Activated CD8-positive, alpha-beta memory T cell treated with anti-CD3 and anti-CD28 coated beads, Interleukin-2, amount 50 U/mL, for 4 hours (primary cell): ENCODE measurements around the gene TANGO2.

Experiments
- DNase-seq: peaks from one replicate; pipeline ENCODE4 v3.0.0-alpha.2; 2020

TANGO2 gene

DNA sequence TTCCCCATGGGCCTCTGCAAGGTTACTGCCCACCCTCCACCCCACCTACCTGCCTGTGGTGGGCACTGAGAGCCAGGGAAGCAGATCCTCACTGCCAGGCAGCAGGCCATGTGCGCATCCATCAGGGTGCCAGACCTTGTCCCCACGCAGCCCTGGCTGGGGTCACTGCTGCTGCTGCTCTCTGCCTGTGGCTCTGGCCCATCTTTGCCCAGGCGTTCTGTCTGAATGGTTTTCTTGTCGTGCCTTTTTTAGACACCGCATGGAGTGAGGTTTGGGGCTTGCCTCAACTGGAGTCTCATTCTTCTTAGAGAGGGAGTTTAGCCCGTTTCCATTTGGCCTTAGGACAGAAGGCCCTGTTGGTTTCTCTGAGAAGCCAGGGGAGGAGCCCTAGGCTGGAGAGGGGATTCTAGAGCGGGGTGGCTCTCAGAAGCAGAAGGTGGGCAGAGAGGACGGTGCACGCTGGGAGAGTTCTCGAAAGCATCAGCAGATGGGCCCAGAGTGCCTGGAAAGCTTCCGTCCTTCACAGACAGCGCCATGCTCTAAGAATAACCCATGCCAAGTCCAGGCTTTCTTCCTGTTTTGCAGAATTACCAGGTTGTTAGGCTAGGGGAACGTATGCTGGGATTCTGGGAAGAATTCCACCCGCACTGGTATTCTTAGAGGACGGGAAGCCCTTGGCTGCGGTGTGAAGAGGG is 8.1 kb downstream of the TANGO2 start:
- DNase-seq, result no peak

DNA sequence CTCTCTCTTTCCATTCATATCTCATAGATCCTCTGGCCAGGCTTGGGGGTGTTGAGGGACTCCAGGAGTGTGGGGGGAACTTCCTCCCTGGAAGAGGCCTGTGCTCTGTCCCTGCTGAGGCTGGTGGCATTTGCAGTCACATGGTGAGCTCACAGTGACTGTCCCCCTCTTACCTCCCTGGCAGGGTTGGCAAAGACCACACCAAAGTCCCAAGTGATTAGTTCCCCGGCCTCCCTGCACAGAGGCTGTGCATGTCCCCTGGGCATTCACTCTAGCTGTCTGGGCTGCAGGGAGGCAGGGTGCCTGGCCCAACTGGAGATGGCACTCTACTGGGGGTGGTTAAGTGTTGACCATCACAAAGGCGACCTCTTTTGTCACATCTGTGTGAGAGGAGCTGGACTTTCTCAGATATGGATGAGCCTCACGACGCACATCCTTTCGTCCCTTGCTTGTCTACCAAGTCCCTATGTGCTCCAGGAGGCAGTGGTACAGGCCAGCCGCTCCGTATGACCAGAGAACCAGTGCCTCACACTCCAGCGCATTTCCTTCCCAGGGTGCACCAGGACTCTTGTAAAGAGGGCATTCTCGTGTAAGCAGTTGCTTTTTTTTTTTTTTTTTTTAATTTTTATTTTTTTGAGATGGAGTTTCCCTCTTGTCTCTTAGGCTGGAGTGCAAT is 8.8 kb downstream of the TANGO2 start:
- DNase-seq, result no peak

DNA sequence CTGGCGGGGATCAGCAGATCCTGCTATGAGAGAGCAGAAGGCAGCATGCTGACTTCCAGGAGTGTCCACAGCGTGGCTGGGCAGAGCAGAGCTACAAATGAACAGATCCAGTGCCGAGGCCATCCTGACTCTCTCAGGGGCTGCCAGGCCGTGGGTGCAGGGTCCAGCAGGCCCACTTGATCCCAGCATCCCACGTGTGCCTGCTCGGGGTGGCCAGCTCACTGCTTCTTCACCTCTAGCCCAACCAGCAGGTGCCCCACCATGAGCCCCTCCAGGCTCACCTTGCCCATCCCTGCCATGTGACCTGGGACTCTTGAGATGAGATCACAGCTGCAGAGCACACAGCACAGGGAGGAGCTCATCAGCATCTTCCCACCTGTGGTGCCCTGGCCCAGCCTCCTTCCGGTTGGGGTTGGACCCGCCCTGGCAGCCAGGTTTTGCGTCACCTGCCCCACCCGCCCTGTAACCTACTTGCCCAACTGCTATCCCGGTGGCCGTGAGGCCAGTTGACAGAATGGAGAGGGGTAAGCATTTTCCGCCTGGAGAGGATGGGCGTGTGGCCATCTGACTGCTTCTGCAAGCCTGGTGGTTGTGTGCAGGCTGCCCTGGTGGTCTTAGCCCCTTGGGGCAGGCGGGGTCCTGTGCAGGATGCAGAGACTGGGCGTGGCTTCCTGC is 11.0 kb downstream of the TANGO2 start:
- no peak for DNase-seq

DNA sequence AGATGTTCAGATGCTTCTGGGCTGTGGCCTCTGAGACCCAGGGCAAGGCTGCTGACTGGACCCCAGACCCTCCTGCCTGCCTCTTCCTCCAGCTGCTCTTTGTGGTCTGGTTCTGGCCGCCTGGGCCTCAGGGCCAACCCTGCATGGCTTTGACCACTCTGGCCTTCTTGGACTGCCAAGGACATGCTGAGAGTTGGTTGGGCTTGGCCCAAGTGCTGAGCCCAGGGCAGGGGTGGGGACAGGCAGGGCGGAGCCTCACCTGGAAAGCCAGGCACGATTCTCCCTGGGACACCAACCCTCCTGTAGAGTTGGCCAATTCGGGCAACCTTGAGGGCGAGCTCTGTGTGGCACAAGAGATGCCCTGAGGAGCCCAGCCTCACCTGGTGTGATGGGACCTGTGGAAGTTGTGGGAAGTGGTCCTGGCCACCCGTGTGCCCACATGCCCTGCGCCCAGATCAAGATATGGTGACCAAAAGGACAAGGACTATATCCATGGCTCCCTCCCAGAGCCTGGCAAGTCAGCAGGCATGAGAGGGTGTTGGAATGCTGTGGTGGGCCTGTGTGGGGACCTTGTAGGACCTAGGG is 11.6 kb downstream of the TANGO2 start:
- no peak for DNase-seq

DNA sequence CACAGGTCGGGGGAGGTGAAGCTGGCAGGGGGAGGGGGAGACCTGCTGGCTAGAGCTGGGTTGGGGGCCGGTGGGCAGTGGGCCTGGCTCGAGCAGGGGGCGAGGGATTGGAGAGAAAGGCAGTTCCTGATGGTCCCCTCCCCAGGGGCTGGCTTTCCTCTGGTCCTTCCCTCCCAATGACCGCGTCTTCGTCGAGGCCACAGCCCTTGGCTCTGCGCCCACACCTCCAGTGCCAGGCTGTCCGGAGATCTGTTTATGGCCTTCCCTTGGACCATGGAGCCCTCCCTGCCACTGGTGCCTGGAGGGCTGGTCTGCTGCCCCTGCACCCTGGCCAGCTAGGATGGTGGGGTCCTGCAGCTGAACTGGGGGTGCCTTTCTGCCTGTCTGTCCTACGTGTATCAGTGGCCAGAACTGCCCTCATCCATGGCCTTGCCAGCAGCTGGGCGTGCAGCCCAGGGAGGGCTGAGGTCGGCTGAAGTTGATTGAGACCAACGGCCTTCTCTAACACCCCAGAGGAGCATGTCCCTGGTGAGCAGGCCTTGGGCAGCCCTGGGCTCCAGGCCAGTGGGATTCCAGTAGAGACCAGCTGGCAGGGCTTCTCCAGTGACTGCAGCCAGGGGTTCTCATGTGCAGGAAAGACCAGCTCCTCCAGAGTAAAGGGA is 12.3 kb downstream of the TANGO2 start:
- no peak for DNase-seq

DNA sequence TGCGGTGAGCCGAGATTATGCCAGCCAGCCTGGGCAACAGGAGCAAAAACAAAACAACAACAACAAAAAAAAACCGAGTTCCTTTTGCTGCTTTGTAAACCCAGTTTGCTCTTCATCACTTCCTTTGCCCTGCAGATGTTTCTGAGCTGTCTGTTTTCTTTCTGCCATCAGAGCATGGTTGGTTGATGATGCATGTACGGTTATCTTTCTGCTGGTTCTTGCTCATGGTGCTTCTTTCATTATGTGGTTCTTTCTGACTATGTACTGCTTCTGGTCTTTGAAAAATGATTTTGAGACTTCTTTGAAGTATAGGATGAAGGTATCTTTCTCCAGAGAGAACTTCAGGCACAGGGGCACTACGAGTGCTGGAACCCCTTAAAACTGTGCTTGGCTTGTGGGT is 13.2 kb downstream of the TANGO2 start:
- DNase-seq, result no peak

DNA sequence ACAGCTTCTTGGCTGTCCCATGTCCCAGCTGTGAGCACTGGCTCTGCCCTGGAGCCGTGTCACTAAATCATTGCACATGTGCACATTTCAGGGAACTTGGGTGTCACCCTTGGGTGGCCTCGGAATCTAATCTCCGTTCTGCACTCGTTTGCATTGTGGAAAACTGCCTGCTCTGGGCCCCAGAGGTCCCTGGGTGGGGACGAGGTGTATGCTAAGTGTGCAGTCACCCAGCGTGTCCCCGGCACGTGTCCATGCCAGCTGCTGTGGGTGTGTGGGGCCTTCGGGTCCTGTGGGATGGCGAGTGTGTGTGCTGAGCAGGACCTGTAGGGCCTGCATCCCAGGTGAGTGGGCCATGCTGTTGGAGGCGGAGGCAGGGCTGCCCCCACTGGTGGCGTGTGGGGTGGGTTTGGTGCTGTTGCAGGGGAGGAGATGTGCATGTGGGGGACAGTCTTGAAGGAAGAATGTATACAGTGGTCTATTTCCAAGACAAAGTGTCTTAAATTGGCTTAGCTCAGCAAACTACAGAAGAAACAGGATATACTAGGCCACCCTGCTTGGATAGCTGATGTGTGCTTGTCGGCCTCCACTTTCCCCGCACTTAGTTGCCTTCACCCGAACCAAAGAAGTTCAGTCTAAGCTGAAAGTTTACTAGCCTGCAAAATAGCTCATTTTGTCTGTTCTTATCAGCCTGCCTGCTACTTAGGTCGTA is 14.6 kb downstream of the TANGO2 start:
- no peak for DNase-seq

DNA sequence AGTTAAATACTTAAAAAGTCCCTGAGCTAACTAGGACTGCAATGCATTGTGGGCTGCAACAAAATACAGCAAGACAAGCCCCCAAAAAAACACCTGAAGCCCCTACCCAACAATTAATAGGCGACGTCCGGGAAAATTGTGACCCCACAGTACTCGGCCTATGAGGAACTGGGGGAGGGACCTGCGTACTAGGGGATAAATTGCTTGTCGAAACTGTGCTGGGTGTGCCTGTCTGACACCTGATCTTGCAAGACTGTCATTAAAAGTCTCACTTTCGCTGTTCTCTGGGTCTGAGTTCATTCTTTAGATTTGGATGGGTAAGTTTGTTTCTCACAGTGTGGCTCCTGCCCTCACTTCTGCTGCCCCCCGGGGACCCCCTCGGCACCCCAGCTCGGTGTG is 15.2 kb downstream of the TANGO2 start:
- no peak for DNase-seq

DNA sequence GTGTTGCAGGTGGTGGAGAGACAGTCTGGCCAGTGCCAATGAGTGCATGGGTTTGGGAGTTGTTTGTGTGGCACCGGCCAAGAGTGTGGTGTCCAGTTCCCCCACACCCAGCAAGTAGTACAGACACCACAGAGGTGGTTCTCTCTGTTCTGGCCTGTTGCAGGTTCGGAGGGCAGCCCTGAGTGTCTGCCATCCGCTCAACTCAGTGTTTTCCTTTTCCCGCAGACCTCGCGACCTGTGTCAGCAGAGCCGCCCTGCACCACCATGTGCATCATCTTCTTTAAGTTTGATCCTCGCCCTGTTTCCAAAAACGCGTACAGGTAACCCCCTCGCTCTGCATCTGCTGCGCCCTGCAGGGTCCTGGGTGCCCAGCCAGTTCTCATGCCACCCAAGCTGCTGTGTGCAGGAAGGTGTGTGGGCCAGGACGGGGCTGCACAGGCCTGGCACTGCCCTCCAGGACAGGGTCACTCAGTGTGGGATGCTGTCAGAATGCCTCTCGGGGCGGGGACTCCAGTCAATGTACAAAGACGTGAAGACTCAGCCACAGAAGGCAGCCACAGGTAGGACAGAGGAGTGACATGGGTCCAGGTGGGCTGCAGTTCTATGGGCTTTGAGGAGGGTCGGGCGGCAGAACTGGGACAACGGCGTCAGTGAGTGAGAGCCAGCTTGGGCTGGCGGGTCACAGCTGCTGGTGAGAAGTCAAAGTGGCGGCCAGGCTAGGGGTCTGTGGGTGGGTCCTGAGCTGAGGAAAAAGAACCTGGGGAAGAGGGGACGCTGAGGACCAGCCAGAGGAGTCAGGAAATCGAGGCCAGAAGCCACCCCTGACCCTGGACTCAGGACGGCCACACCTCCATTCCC is 15.9 kb downstream of the TANGO2 start:
- no peak for DNase-seq

DNA sequence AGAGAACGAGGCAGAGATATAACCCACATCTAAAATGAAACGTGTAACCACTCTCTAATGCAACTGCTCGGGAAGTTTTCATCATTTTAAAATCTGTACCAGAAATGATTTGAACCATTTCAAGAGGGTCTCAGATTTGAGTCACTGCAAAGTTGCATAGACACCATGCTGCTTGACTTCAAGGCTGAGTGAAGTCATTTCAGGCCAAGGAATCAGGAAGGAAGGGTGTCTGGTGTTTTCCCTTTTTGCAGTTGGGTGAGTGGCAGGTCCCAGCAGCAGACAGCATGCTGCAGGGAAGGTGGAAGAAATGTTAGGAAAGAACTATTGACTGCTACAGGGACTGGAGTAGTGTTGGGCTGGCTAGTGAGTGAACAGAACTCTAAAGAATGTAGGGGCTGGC is 16.5 kb downstream of the TANGO2 start:
- DNase-seq, result no peak

DNA sequence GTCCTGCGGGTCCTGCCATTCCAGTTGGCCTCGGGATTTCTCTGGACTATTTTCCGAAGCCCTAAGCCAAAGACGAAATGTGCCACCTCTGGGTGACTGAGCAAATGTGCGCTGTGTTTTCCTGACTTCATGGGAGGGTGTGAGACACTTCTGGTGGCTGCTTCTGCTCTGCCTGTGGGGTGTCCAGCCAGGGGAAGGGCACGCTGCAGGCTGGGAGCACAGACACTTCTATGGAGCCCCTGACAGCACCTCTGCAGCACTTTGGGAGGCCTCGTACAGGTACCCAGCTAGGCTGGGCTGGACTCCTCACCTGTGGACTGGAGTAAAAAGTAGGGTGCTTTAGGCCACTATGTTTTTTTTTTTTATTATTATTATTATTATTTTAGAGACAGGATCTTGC is 17.7 kb downstream of the TANGO2 start:
- DNase-seq, result no peak

DNA sequence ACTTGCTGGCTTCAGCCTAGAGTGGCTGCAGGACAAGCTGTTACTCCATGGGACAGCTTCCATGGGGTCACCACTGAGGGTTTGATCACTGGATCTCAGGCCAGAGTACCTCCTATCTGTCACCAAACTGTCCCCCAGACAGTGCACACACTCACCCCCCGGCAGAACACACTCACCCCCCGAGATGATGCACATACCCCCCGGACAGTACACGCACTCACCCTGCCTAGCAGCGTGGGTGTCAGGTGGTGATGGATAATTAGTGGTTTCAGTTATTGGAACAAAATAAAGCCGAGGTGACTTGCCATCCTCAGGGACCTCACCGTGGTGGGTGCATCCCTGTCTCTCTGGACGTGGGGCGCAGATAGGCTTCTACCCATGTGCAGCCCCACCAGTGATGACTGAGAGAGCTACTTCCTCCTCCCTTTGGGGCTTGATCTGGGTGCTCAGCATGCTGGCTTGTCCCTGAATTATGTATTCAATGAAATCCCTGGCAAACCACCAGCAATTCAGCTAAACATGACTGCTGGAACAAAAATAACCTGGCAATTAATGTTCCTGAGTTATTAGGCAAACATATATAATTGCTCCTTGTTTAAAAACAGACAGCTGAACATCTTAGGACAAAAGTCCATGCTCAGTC is 18.9 kb downstream of the TANGO2 start:
- no peak for DNase-seq

DNA sequence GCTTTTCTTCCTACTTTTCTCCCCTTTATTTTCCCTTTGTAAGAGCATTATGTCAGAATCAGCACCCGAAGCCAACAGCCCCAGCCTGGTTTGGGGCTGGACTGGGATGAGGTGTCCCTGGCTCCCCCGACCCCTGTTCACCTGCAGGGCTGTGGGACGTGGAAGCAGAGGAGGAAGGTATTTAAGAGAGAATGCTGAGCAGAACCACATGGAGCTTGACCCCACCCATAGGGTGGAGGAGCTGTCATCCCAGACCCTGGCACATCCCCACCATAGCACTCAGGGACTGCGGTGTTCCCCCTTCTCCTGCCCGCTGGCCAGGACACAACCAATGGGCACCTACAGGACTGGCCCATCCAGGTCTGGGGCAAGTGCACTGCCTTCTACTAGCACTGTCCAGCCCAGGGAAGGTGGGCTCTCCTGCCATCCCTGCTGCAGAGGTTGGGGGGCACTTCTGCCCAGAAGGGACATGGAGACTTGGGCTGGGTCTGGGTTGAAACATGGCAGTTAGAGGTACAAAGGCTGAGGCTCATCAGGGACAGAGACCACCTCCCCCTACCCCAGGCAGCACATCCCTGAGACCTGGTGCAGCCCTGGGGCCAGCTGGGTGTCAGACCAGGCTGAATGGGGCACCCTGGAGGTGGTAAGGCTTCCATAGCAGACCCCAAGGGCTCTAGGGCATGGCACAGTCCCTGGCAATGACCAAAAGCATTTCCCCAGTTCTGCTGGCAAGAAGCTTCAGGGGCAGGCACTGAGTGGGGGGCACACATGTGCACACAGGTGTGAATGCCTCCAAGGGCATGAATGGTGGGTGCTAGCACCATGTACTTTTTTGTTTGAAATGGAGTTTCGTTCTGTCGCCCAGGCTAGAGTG is 19.7 kb downstream of the TANGO2 start:
- no peak for DNase-seq

DNA sequence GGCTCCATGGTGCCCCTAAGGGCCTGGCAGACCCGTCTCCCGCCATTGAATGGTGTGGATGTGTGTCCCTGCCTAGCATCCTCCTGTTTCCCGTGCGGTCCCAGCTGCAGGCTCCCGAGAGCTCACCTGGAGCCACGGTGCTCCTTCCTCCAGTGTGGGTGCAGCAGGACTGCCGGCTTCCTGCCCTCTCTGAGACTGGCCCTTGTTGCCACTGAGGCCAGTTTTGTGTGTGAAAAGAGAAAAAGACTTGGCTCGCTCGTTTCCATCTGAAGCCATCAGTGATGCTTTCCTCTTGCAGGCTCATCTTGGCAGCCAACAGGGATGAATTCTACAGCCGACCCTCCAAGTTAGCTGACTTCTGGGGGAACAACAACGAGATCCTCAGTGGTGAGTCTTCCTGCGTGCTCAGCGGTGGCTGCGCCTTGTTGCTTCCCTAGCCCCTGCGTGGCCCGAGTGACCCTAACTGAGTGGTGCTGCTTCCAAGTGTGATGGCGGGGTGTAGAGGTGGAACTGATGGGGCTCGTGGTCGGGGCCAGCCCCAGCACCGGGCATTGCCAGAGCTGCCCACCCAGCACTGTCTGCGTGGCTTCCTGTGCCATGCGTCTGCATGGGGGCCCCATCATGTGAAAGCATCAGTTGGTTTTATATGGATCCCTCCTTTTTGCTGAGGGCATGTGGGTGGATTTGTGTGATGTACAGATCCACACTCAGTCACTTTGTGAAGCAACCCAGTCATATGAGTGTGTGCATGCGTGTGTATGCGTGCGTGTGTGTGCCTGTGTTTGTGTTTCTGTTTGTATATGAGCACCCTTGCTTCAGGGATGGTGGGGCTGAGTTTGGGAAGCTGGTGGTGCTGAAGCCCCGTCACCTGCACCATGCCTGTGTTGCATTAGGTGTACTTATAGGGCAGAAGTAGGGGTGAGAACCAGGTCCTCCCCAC is 22.4 kb downstream of the TANGO2 start:
- DNase-seq, result no peak

DNA sequence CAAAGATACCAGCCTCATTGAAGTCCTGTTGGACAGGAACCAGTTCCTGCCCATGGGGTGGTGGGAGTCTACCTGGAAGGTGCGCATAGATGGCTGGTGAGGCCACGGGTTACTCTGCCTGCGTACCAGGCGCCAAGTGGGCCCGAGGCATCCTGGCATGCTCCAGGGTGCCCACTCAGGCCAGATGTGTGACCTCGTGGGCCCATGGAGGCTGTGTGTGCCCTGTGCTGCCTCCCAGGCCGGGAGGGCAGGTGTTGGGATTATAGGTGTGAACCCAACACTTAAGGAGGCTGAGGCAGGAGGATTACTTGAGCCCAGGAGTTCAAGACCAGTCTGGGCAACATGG is 23.1 kb downstream of the TANGO2 start:
- no peak for DNase-seq

DNA sequence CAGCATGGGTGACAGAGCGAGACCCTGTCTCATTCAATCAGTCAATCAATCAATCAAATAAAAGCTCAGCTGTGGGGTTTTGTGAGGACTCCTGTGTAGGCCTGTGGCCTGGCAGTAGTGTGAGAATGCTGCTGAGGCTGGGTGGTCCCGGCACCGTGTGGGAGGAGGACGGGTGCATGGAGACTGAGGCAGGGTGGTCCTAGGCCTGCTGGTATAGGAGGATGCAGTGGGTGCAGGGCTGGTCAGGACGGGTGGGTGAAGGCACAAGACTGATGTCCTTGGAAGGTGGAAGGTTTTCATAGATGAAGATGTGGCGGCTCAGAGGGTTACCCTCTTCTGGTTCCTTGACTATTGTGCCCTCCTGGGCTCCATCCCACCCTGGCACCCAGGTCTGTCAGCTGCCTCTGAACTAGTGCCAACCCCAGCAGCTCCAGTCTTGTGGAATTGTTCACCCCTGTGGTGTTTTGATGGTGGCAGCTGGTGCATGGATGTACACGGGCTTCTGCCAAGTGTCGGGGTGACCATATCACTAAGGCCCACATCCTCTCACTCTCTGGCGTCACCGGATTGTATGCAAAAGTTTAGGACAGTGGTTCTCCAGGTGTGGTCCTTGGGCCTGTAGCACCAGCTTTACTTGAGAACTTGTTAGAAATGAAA is 23.7 kb downstream of the TANGO2 start:
- no peak for DNase-seq

DNA sequence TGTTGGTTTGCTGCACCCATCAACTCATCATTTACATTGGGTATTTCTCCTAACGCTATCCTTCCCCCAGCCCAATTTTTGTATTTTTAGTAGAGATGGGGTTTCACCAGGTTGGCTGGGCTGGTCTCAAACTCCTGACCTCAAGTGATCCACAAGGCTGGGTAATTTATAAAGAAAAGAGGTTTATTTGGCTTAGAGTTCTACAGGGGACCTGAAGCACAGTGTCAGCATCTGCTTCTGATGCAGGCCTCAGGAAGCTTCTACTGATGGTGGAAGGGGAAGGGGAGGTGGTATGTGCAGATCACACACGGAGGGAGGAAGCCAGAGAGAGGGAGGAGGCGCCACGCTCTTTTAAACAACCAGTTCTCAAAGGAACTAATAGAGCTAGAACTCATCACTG is 25.8 kb downstream of the TANGO2 start:
- DNase-seq, result no peak

DNA sequence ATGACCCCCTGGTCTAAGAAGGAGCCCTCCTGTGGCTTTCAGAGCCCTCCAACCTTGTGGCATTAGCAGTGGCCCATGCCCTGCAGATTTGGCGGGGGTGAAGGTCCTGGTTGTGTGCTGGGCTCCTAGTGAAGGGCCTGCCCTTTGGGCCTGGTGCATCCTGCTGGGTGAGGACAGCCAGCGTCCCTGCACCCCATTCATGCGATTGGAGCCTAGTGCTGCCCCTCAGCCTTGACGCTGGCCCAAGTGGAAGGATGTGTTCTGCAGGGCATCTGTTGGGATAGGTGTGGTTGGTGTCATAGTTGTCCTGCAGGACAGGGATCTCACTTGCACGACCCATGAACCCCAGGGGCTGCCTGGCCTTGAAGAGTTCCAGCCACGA is 31.0 kb downstream of the TANGO2 start:
- no peak for DNase-seq
